ENCODE measurements around the gene ATG5.
"Not testable (repeated sequence)": the region's sequence is repeated elsewhere in the genome, so short reads cannot be mapped to it uniquely, and the experiment has no call there.

ATG5 gene

DNA sequence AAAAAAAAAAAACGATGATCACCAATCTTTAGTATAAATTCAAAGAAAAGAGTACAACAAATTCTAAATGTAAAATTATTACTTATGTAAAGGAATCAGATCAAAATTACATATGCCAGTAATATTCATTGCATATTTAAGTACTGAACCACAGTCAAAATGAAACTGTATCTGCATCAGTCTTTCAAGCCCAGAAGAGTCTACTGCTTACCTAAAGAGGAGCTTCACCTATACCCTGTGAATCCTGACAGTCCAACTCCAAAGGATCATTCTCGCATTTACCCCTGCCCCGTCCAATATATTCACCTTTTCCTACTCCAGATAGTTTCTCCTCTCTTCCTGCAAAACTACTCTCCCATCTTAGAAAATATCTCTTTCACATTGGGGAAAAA lies 9.2 kb downstream of the ATG5 start:
- no peak for DNase-seq

DNA sequence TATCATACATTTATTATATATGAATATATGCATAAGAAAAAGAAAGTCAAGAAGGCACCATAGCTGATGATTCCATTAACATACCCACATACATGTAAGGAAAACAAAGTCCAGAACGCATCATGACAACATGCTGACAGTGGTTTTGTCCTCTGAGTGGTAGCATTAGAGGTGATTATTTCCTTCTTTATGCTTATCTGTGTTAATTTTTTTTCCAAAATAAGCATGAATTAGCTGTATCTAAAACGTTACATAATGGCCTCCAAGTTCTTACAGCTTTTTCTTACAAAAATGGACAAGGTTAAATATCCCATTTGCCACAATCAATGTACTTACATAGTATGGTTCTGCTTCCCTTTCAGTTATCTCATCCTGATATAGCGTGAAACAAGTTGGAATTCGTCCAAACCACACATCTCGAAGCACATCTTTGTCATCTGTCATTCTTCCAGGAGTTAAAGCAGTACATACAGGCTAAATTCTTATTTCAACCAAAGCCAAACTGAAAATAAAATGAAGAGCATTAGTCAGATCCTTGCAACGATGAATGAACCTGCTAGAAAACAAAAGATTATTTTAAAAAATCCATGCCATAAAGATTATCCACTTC lies 9.7 kb downstream of the ATG5 start:
- DNase-seq = no peak

DNA sequence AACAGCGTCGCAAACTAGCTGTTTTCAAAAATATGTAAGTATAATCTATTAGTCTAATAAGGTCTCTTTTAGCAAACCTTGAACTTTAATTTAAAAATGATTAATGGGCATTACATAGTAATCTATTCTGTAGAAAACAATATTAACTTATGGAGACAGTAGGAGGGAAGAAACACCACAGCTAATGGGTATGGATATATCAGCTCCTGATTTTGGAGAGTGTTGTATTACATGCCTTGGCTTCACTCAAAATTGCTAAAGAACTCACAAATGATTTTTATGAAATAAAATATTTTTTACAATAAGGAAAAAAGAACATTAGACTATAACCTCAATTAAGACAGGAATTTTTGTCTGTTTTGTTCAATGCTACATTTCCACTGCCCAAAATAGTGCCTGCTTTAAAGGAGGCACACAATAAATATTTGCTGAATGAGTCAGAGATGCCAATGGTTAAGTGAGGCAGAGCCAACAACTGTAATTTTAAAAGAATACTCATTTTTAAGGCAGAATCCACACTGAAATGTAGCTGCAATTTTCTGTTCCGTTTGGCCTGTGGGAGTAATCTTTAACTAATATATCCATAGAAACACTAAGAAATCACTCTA lies 15.7 kb downstream of the ATG5 start:
- no peak for DNase-seq

DNA sequence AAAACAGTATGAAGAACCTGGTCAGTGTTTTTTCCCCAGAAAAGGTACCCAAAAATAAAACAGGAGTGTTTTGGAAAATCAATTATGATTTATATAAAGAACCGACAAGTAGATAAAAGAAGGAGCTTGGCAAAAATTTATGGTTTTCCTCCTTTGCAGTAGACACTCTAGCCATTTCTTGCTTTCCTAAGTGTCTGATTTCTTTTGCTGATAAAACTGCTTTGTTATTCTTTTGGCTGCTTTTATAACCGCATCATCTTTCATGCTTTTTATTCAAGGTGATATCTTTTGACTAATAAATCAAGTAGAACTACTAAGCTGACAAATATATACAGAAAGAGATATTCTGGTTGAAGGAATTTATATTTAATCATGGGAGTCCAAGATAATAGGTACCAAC lies 16.6 kb downstream of the ATG5 start:
- DNase-seq = no peak

DNA sequence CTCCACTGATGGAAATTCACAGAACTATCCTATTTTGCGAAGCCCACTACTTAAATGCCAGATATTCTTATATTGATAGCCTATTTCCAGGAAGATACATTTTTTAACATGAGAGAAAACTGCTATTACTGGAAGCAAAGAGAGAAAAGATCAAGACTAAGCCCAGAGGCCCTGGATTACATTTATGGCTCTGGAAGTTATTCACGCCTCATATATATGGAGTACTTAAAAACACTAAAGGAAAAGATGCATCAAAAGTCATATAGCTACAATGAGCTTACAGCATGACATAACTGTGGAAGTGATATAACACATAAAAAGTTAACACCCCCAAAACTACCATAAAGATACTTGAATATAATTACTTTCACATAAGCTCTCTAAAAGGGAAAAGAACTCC lies 19.8 kb downstream of the ATG5 start:
- no peak for DNase-seq

DNA sequence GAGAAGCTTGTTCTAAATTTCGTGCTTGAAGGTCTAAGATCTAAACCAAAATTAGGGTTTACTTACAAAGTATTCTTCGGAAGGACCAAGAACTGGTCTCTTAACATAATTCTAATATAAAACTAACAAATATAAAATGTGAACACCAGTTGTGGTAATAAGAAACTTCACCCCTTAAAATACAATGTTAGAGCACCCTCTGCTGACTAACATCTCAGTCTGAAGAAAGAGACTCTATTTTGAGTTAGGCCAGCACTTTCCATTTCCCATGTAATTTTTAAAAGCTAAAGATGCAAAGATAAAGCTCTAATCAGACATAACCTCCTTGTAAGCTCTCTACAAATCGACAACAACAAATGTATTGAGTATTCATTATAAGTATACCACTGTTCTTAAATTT lies 24.6 kb downstream of the ATG5 start:
- no peak for DNase-seq

DNA sequence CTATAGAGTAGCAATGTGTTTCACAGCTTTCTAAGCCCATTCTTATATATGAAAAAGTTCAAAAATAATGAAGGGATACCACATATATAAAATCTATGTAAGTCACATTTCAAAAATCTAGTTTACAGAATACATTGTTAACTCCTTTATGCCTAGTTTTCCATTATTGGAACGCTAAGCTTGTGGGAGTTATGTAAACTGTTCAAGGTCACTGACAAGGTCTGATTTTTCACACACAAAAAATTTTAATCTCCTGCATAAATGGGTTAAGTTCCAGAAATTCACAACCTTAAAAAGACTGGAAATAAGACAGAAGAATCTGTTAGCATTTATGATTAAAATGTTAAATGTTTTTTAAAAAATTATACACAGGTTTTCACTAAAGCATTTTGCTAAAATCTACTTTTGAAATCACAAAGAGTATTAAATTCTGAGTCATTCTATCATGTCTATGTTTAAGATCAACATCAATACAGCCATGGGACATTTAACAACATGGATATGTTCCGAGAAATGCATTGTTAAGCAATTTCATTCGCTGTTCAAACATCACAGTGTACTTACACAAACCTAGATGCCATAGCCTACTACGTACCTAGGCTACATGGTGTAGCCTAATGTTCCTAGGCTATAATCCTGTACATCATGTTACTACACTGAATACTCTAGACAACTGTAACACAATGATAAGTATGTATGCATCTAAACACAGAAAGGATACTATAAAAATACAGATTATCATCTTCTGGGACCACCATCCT lies 25.4 kb downstream of the ATG5 start:
- DNase-seq = no peak

DNA sequence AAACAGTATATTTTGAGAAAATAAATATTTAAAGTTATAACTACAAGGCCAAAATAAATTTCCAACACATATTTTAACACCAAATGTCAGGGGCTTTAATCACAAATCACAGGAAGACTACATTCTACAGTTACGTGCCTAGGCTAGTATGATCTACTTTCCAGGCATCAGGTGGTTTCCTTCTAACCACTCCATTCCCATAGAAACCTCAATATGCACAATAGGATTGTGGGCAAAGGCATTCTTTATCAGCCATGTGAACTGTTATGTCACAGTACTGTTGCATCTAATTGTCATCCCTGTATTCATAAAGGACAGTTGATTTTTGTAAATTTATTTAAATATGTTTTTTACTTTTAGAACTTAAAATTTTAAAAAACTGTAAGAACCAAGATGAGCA lies 32.4 kb downstream of the ATG5 start:
- DNase-seq = no peak

DNA sequence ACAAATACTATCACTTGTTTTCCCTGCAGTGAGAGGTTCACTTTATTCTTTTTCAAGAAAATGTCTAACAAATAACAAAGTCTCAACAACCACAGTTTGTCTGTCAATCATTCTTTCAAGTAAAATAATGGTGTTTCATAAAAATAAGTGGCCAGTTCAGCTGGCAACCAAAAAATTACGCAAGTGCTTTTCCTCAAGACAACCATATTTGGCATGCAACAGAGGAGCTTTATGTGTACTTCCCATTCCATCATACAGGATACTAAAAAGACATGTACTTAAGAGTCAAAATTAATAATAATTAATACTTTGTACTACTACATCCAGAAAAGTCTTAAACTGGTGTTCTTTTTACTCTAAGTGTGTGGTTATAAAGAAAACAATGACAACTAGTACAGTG lies 34.6 kb downstream of the ATG5 start:
- no peak for DNase-seq

DNA sequence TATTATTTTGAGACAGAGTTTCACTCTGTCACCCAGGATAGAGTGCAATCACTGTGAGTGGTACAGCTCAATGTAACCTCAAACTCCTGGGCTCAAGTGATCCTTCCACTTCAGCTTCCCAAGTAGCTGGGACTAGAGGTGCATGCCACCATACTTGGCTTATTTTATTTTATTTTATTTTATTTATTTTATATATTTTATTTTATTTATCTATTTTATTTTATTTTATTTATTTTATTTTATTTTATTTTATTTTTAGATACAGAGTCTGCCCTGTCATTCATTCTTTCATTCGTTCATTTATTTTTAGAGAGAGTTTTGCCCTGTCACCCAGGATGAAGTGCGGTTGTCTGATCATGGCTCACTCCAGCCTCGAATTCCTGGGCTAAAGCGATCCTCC lies 35.5 kb downstream of the ATG5 start:
- no peak for DNase-seq

DNA sequence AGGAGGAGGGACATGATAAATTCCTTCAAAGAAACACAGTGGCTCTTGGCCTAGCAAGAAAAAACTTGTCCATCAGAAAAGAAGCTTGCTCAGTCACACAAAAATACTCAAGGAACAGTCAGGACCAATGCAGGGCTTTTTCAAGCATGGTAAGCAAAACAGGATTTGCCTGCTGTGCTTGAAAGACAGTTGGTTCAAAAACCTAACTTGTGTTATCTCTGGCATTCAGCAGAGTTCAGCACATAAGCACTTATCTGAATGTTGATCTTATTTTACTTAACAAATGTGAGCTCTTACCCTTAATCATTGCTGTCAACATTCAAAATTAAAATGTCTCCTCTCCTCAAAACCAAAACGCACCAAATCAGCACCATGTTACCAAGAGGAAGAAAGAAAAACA lies 38.3 kb downstream of the ATG5 start:
- no peak for DNase-seq

DNA sequence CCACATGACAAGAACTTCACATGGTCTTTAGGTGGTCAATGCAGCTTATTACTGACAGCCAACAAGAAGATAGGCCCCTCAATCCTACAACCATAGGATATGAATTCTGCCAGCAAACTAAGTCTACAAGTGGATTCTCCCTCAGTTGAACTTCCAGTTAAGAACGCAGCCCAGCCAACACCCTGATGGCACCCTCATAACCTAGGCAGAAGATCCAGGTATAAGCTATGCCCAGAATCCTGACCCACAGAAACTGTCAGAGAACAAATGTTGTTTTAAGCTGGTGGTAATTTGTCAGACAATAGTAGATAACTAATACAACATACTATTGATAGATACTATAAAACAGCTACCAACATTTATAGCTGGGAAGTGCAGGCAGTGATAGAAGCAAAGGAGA lies 38.8 kb downstream of the ATG5 start:
- no peak for DNase-seq

DNA sequence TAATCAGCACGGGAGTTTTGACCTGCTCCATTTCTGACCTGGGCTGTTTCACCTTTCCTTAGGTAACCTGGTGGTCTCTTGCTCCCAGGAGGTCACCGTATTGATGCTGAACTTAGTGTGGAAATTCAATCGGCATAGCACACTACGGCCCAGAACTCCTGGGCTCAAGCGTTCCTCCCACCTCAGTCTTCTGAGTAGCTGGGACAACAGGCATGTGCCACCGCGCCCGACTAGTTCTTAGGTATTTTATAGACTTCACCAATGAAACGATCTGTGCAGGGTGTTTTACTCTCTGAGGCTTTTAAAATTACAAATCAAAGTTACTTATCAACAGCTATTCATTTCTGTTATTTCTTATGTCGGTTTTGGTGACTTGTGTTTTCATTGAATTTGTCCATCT lies 42.1 kb downstream of the ATG5 start:
- no peak for DNase-seq

DNA sequence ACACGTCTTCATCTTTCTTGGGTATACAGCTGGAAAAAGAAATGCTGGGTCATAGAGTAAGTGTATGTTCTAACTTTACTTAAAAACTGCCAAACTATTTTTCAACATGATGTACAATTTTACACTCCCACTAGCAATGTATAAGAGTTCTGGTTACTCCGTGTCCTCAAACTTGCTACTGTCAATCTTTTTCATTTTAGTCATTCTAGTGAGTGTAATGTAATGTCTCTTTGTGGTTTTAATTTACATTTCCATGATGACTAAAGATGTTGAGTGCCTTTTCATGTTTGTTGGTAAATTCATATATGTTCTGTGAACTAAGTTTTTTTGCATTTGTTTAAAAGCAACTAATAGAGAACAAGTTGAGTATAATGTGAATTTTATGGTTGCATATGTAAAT lies 43.9 kb downstream of the ATG5 start:
- DNase-seq = no peak

DNA sequence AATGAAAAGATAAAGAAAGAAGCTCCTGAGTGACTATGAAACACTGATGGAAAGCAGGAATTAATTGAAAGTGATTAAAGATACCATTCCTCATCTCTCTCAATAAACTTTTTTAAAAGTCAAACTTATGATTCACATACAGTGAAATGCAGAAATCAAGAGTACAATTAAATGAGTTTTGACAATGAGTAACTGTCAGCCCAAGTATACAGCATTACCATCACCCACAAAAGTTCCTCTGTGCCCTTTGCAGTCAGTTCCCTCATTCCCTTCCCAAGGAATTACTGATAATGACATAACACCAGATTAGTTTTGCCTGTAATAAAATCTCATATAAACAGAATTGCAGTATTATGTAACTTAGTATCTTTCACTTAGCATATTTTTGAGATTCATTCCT lies 44.5 kb downstream of the ATG5 start:
- DNase-seq = no peak

DNA sequence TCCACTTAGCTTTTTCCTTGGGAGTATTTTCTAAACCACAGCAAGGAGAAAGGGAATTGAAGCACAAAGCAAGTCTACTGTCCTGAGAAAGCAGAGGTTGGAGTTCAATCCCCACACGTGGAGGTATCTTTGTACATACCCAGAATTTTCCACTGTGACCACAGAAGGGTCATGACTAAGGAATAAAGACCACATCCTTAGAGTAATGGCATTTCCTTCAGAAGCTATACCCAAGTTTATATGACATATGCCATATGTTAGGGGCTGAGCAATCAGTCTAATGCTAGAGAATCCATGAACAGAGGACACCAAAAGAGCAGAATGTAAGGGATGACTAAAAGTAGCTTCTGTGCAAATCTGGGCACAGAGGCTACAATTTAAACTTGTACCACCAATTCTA lies 46.4 kb downstream of the ATG5 start:
- no peak for DNase-seq

DNA sequence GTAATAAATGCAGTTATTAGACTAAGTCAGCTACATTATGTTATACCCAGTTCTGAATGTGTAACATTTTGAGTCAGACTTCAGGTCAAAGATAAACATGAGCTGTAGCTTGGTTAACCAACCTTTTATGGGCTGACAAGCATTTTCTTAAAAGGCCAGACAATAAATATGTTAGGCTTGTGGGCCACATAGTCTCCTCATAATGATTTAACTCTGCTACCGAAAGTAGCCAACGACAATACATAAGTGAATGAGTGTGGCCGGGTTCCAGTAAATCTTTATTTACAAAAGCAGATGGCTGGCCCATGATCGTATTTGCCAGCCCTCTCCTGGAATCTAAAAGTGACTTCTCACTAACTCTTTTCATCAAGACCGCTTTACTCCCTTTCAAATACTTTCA lies 49.9 kb downstream of the ATG5 start:
- no peak for DNase-seq

DNA sequence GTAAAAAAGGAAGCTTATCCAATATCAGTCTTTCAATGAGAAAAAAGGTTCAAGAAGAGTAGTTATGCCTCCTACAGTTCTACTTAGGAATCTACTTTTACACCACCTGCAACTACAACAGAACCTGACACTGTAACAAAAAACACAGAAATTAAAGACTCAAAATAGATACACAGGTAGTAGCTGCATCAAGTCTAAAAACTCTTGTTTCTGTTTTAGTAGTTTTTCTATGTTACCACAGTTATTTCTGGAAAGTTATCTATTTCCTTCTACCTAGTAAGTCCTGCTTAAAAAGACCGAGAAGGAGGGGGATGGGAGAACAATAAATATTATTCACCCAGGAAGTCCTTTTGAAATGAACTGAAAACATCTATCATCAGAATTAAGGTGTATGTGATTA lies 52.5 kb downstream of the ATG5 start:
- DNase-seq = no peak

DNA sequence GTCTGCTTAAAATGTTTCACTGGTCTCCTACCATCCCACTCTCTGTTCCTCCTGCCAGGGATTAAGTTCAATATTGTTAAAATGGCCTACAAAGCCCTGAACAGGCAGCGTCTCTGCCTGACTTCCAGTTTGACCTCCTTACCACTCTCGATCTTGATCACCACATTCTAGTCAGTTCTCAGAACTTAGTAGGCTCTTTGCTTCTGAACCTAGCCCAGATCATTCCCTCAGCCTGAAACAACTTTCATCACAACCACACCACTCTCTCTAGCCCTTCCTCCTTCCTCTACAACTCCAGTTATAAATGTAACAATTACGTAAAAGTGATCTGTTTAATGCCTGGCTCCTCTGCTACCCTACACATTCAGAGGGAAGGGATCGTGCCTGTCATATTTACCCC lies 53.3 kb downstream of the ATG5 start:
- DNase-seq = no peak

DNA sequence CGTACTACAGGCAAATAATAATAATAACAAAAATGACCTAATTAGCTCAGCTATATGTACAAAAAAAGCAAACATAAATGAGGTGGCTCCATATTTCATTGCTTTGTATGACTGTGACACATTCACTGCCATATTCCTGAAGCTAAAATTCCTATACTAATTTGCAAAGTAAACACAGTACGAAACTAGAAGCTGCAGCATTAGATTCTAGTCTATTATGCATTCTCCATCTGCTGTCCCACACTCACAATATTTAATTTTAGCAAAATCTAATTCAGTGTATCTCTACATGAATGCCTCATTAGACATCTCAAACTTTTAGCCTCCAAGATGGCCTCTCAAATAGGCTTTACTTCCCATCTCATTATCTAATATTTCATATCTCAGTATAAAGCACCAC lies 55.1 kb downstream of the ATG5 start:
- DNase-seq = no peak

DNA sequence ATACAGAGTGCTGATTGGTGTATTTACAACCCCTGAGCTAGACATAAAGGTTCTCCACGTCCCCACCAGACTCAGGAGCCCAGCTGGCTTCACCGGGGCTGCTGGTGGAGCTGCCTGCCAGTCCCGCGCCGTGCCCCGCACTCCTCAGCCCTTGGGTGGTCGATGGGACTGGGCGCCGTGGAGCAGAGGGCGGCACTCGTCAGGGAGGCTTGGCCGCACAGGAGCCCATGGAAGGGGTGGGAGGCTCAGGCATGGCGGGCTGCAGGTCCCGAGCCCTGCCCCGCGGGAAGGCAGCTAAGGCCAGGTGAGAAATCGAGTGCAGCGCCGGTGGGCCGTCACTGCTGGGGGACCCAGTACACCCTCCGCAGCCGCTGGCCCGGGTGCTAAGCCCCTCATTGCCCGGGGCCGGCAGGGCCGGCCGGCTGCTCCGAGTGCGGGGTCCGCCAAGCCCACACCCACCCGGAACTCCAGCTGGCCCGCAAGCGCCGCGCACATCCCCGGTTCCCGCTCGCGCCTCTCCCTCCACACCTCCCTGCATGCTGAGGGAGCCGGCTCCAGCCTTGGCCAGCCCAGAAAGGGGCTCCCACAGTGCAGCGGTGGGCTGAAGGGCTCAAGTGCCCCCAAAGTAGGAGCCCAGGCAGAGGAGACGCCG lies 56.2 kb downstream of the ATG5 start:
- DNase-seq = not testable (repeated sequence)

DNA sequence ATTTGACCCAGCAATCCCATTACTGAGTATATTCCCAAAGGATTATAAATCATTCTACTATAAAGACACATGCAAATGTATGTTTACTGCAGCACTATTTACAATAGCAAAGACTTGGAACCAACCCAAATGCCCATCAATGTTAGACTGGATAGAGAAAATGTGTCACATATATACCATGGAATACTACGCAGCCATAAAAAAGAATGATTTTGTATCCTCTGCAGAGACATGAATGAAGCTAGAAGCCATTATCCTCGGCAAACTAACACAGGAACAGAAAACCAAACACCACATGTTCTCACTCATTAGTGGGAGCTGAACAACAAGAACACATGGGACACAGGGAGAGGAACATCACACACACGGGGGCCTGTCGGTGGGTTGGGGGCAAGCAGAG lies 57.1 kb downstream of the ATG5 start:
- DNase-seq = not testable (repeated sequence)

DNA sequence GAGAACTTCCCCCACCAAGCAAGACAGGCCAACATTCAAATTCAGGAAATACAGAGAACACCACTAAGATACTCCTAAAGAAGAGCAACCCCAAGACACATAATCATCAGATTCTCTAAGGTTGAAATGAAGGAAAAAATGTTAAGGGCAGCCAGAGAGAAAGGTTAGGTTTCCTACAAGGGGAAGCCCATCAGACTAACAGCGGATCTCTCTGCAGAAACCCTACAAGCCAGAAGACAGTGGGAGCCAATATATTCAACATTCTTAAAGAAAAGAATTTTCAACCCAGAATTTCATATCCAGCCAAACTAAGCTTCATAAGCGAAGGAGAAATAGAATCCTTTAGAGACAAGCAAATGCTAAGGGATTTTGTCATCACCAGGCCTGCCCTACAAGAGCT lies 61.1 kb downstream of the ATG5 start:
- DNase-seq = not testable (repeated sequence)

DNA sequence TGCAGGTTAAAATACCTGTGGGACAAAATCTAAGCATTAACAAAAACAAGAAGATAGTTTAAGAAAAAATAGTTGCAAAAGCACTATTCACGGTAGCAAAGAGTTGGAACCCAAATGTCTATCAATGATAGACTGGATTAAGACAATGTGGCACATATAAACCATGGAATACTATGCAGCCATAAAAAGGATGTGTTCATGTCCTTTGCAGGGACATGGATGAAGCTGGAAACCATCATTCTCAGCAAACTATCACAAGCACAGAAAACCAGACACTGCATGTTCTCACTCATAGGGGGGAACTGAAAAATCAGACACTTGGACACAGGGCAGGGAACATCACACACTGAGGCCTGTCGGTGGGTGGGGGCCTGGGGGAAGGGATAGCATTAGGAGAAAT lies 65.8 kb downstream of the ATG5 start:
- not testable (repeated sequence) for DNase-seq

Data from right kidney (tissue), 1 donor.